ENCODE measurements around the gene TIFAB. TPM values are rescaled to one million over a fixed set of nuclear protein-coding genes. Genes with fewer than 3 reads are reported as not detected.

The TIFAB gene
- polyA plus RNA-seq, 2 donors = 0.02 to 0.18 TPM

- Histone ChIP-seq H3K36me3 (ENCODE audit: control insufficient read depth in 2 of 2, insufficient read depth in 2 of 2, low read length in 1 of 2) (no peaks in the 10 kb centered on the region), H3K27ac (ENCODE audit: low read depth in 2 of 2, low read length in 1 of 2) (no peak overlapping the region), H3K4me3 (ENCODE audit: low read depth in 1 of 2, low read length in 2 of 2) (no peak overlapping the region), H3K4me1 (ENCODE audit: control insufficient read depth in 2 of 2, insufficient read depth in 2 of 2, low read length in 1 of 2) (no peaks in the 10 kb centered on the region), H3K27me3 (ENCODE audit: control insufficient read depth in 1 of 2, insufficient read depth in 2 of 2, low read length in 2 of 2) (no peaks in the 10 kb centered on the region), H3K9me3 (ENCODE audit: control insufficient read depth in 2 of 2, insufficient read depth in 1 of 2, low read depth in 1 of 2, low read length in 1 of 2) (peaks cover 3 to 4% of the 10 kb centered on the region in 2 donors)
- 83 to 90% methylated on average over 7 of the region's 7 CpGs for WGBS, 2 donors
Observed at GRCh38 chr5:135430135-135430437, 22.1 kb downstream of the TIFAB start.

DNA sequence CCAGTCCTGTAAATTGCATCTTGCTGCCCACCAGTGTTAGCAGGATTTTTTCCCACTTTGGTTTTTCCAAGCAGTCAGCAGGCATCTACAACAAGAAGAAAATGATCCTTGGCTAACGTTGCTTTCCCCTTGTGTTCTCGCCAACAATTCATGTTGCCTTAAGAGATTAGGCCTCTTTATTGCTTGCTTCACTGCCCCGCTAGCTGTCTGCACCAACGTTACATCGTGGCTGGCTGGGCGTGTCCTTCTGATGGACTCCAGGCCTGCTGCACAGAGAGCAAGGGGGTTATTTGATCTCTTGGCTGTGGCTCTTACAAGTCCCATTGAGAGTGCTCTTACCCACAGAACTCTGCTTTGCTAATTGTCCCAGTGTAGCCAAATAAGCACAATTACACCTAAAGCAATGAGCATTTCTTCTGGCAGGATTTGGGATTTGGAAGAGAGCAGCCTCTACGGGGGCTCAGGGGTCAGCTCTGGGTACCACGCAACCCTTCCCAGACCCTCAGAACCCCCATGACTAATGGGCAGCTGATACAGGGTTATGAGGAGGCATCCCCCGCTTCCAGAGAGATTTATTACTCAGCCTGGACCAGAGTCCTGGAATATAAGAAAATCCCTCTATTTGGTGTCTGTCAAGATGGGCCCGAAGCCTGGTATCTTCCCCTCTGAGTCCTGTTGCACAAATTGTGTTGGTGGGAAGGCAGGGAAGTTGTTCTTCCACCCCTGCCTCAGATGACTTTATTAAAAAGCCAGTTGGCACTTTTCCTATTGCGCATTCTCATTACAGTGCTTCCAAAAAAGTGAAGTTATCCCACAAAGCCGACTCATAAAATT is 22.6 kb downstream of the TIFAB start:
- Histone ChIP-seq H3K4me1 (ENCODE audit: control insufficient read depth in 2 of 2, insufficient read depth in 2 of 2, low read length in 1 of 2) (no peaks in the 10 kb centered on the region), H3K4me3 (ENCODE audit: low read depth in 1 of 2, low read length in 2 of 2) (no peak overlapping the region), H3K9me3 (ENCODE audit: control insufficient read depth in 2 of 2, insufficient read depth in 1 of 2, low read depth in 1 of 2, low read length in 1 of 2) (peaks cover 3 to 4% of the 10 kb centered on the region in 2 donors), H3K27me3 (ENCODE audit: control insufficient read depth in 1 of 2, insufficient read depth in 2 of 2, low read length in 2 of 2) (no peaks in the 10 kb centered on the region), H3K27ac (ENCODE audit: low read depth in 2 of 2, low read length in 1 of 2) (no peak overlapping the region), H3K36me3 (ENCODE audit: control insufficient read depth in 2 of 2, insufficient read depth in 2 of 2, low read length in 1 of 2) (no peaks in the 10 kb centered on the region)
- WGBS, 2 donors = 64 to 75% methylated on average over 12 of the region's 12 CpGs

- Histone ChIP-seq H3K9me3 (ENCODE audit: control insufficient read depth in 2 of 2, insufficient read depth in 1 of 2, low read depth in 1 of 2, low read length in 1 of 2) (peaks cover 3 to 4% of the 10 kb centered on the region in 2 donors), H3K27ac (ENCODE audit: low read depth in 2 of 2, low read length in 1 of 2) (no peak overlapping the region), H3K4me3 (ENCODE audit: low read depth in 1 of 2, low read length in 2 of 2) (no peak overlapping the region), H3K4me1 (ENCODE audit: control insufficient read depth in 2 of 2, insufficient read depth in 2 of 2, low read length in 1 of 2) (no peaks in the 10 kb centered on the region), H3K27me3 (ENCODE audit: control insufficient read depth in 1 of 2, insufficient read depth in 2 of 2, low read length in 2 of 2) (no peaks in the 10 kb centered on the region), H3K36me3 (ENCODE audit: control insufficient read depth in 2 of 2, insufficient read depth in 2 of 2, low read length in 1 of 2) (no peaks in the 10 kb centered on the region)
- 74 to 85% methylated on average over 1 of the region's 1 CpG for WGBS, 2 donors
Observed at GRCh38 chr5:135428586-135428985, 23.6 kb downstream of the TIFAB start.

- Histone ChIP-seq H3K4me1 (ENCODE audit: control insufficient read depth in 2 of 2, insufficient read depth in 2 of 2, low read length in 1 of 2) (no peaks in the 10 kb centered on the region), H3K27me3 (ENCODE audit: control insufficient read depth in 1 of 2, insufficient read depth in 2 of 2, low read length in 2 of 2) (no peaks in the 10 kb centered on the region), H3K36me3 (ENCODE audit: control insufficient read depth in 2 of 2, insufficient read depth in 2 of 2, low read length in 1 of 2) (no peaks in the 10 kb centered on the region), H3K27ac (ENCODE audit: low read depth in 2 of 2, low read length in 1 of 2) (no peak overlapping the region), H3K9me3 (ENCODE audit: control insufficient read depth in 2 of 2, insufficient read depth in 1 of 2, low read depth in 1 of 2, low read length in 1 of 2) (peaks cover 3 to 4% of the 10 kb centered on the region in 2 donors), H3K4me3 (ENCODE audit: low read depth in 1 of 2, low read length in 2 of 2) (no peak overlapping the region)
- 40 to 52% methylated on average over 7 of the region's 7 CpGs for WGBS, 2 donors
Observed at GRCh38 chr5:135426102-135427082, 25.8 kb downstream of the TIFAB start.

DNA sequence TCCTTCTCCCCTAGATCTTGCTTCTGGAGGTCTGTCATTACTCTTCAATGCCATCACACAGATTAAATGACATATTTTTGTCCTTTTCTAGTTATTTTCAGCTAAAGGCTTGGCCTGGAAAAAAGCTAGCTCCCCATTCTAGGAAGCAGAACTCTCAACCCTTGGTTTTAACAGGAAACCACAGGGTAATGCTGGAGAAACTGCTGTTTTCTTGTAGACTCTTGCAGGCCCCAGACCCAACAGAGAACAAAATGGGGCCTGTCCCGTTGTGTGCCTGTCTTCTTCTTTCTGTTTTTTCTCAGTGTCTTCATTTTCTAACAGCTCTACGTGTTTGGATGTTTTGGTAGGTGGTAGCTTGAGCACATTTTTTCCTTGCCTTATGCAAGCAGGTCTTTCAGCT is 26.5 kb downstream of the TIFAB start:
- Histone ChIP-seq H3K27ac (ENCODE audit: low read depth in 2 of 2, low read length in 1 of 2) (no peak overlapping the region), H3K4me3 (ENCODE audit: low read depth in 1 of 2, low read length in 2 of 2) (no peak overlapping the region), H3K4me1 (ENCODE audit: control insufficient read depth in 2 of 2, insufficient read depth in 2 of 2, low read length in 1 of 2) (no peaks in the 10 kb centered on the region), H3K9me3 (ENCODE audit: control insufficient read depth in 2 of 2, insufficient read depth in 1 of 2, low read depth in 1 of 2, low read length in 1 of 2) (peaks cover 3 to 4% of the 10 kb centered on the region in 2 donors), H3K27me3 (ENCODE audit: control insufficient read depth in 1 of 2, insufficient read depth in 2 of 2, low read length in 2 of 2) (no peaks in the 10 kb centered on the region), H3K36me3 (ENCODE audit: control insufficient read depth in 2 of 2, insufficient read depth in 2 of 2, low read length in 1 of 2) (no peaks in the 10 kb centered on the region)
- WGBS, 2 donors = 41 to 45% methylated on average over 2 of the region's 2 CpGs

GRCh38 chr5:135423846-135424168 is 28.3 kb downstream of the TIFAB start:
- H3K36me3 ChIP-seq (ENCODE audit: control insufficient read depth in 2 of 2, insufficient read depth in 2 of 2, low read length in 1 of 2) = no peaks in the 10 kb centered on the region
- no peak overlapping the region for H3K4me3 ChIP-seq (ENCODE audit: low read depth in 1 of 2, low read length in 2 of 2)
- no peaks in the 10 kb centered on the region for H3K4me1 ChIP-seq (ENCODE audit: control insufficient read depth in 2 of 2, insufficient read depth in 2 of 2, low read length in 1 of 2)
- 85 to 88% methylated on average over 1 of the region's 1 CpG for WGBS, 2 donors
- no peak overlapping the region for H3K27ac ChIP-seq (ENCODE audit: low read depth in 2 of 2, low read length in 1 of 2)
- no peaks in the 10 kb centered on the region for H3K27me3 ChIP-seq (ENCODE audit: control insufficient read depth in 1 of 2, insufficient read depth in 2 of 2, low read length in 2 of 2)
- H3K9me3 ChIP-seq (ENCODE audit: control insufficient read depth in 2 of 2, insufficient read depth in 1 of 2, low read depth in 1 of 2, low read length in 1 of 2) = peaks cover 2 to 4% of the 10 kb centered on the region in 2 donors

DNA sequence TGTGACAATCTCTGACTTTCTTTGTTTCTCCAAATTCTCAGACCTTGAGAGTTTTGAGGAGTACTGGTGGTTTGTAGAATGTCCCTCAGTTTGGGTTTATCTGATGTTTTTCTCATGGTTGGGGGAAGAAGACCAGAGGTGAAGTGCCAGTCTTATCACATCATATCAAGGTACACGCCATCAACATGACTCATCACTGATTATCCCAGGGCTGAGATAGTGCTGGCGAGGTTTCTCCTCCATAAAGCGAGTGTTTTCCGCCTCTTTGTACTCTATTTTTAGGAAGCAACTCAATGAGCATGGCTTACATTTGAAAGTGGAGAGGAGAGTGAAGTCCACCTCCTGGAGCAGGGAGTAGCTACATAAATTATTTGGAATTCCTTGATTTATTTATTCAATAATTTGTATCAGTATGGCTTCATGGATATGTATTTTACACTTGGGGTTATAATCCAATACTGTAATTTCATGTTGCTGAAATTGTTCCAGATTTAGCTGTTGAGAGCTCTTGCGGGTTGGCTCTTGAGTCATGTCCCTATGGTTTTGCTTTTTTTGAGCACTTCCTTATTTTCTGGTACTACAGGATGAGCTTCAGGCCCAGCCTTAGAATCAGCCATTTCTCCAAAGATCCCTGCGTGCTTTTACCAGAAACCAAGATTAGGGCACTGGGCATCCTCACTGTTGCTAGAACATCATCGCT is 28.9 kb downstream of the TIFAB start:
- no peaks in the 10 kb centered on the region for H3K27me3 ChIP-seq (ENCODE audit: control insufficient read depth in 1 of 2, insufficient read depth in 2 of 2, low read length in 2 of 2)
- H3K27ac ChIP-seq (ENCODE audit: low read depth in 2 of 2, low read length in 1 of 2) = no peak overlapping the region
- no peak overlapping the region for H3K4me3 ChIP-seq (ENCODE audit: low read depth in 1 of 2, low read length in 2 of 2)
- no peaks in the 10 kb centered on the region for H3K9me3 ChIP-seq (ENCODE audit: control insufficient read depth in 2 of 2, insufficient read depth in 1 of 2, low read depth in 1 of 2, low read length in 1 of 2)
- no peaks in the 10 kb centered on the region for H3K4me1 ChIP-seq (ENCODE audit: control insufficient read depth in 2 of 2, insufficient read depth in 2 of 2, low read length in 1 of 2)
- H3K36me3 ChIP-seq (ENCODE audit: control insufficient read depth in 2 of 2, insufficient read depth in 2 of 2, low read length in 1 of 2) = no peaks in the 10 kb centered on the region
- WGBS, 2 donors = 79 to 83% methylated on average over 7 of the region's 7 CpGs

GRCh38 chr5:135422419-135422818 is 29.7 kb downstream of the TIFAB start:
- no peaks in the 10 kb centered on the region for H3K4me1 ChIP-seq (ENCODE audit: control insufficient read depth in 2 of 2, insufficient read depth in 2 of 2, low read length in 1 of 2)
- H3K9me3 ChIP-seq (ENCODE audit: control insufficient read depth in 2 of 2, insufficient read depth in 1 of 2, low read depth in 1 of 2, low read length in 1 of 2) = no peaks in the 10 kb centered on the region
- H3K27me3 ChIP-seq (ENCODE audit: control insufficient read depth in 1 of 2, insufficient read depth in 2 of 2, low read length in 2 of 2) = no peaks in the 10 kb centered on the region

DNA sequence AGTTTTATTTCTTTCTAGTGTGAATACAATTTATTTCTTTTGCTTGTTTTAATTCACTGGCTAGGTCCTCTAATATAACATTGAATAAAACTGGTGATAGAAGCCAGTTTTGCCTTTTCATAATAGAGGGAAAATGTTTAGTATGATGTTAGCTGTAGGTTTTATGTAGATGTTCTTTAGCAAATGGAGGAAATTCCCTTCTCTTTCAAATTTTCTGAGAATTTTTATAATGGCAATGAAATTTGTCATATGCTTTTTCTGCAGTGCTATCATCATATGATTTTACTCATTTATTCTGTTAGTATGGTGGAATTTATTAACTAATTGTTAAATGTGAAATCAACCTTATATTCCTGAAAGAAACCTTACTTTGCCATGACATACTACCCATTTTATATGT is 35.1 kb downstream of the TIFAB start:
- no peaks in the 10 kb centered on the region for H3K4me1 ChIP-seq (ENCODE audit: control insufficient read depth in 2 of 2, insufficient read depth in 2 of 2, low read length in 1 of 2)
- H3K4me3 ChIP-seq (ENCODE audit: low read depth in 1 of 2, low read length in 2 of 2) = no peak overlapping the region
- H3K9me3 ChIP-seq (ENCODE audit: control insufficient read depth in 2 of 2, insufficient read depth in 1 of 2, low read depth in 1 of 2, low read length in 1 of 2) = no peaks in the 10 kb centered on the region
- H3K27me3 ChIP-seq (ENCODE audit: control insufficient read depth in 1 of 2, insufficient read depth in 2 of 2, low read length in 2 of 2) = no peaks in the 10 kb centered on the region
- no peaks in the 10 kb centered on the region for H3K36me3 ChIP-seq (ENCODE audit: control insufficient read depth in 2 of 2, insufficient read depth in 2 of 2, low read length in 1 of 2)
- H3K27ac ChIP-seq (ENCODE audit: low read depth in 2 of 2, low read length in 1 of 2) = no peak overlapping the region

More at GRCh38 chr5:135422419-135422818, 29.7 kb downstream of the TIFAB start:
- Histone ChIP-seq H3K27ac (ENCODE audit: low read depth in 2 of 2, low read length in 1 of 2) (no peak overlapping the region), H3K36me3 (ENCODE audit: control insufficient read depth in 2 of 2, insufficient read depth in 2 of 2, low read length in 1 of 2) (no peaks in the 10 kb centered on the region), H3K4me3 (ENCODE audit: low read depth in 1 of 2, low read length in 2 of 2) (no peak overlapping the region)
